ENCODE data around the gene SPECC1. TPM values are rescaled to one million over a fixed set of nuclear protein-coding genes. Genes with fewer than 3 reads are reported as not detected.

Gene SPECC1
- total and polyA plus RNA-seq, 3 donors from 2014 or later: 78.6 to 160 (median 148) TPM

- DNase-seq: no peak
- intact Hi-C loops (cut with DNase I; ENCODE audit: low total_unique reads): no loop called here
- Histone ChIP-seq H3K4me1 (no peaks in the 10 kb centered on the region), H3K27ac (no peak overlapping the region), H3K27me3 (no peaks in the 10 kb centered on the region), H3K9me3 (no peaks in the 10 kb centered on the region), H3K4me3 (no peak overlapping the region), H3K36me3 (ENCODE audit: low read depth, missing control alignments) (no peaks in the 10 kb centered on the region)
- TF ChIP-seq CTCF (IDR thresholded peaks at IDR 0.05): no peak
- no peak for TF ChIP-seq POLR2A (IDR thresholded peaks at IDR 0.05)
- 87 to 96% methylated on average over 1 of the region's 1 CpG for WGBS, 2 donors
Measured at GRCh38 chr17:20244671-20245070, 235.5 kb downstream of the SPECC1 start.

DNA sequence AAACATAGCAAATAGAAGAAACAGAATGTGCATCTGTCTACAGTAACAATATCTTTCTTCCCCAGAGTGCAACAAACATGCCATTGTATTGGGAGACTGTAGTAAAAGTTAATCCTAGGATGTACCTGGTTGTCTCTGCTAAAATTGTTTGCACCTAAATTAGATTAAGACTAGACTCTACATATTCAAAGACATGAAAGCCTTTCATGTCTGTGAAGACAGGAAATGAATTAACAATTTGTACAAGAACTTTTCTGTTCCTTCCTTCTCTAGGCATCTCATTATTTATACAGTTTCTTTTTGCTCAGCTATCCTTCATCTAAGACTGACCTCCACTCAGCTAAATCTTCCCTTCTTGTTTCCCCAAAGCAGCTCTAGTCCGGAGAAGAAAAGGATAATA is 237.5 kb downstream of the SPECC1 start:
- H3K9me3 ChIP-seq: no peaks in the 10 kb centered on the region
- intact Hi-C loops (cut with DNase I; ENCODE audit: low total_unique reads): no loop called here
- no peak overlapping the region for H3K27ac ChIP-seq
- no peak for TF ChIP-seq CTCF (IDR thresholded peaks at IDR 0.05)
- no peak for TF ChIP-seq POLR2A (IDR thresholded peaks at IDR 0.05)
- no peaks in the 10 kb centered on the region for H3K4me1 ChIP-seq
- WGBS, 2 donors: 96 to 97% methylated on average over 1 of the region's 1 CpG
- no peak overlapping the region for H3K4me3 ChIP-seq
- no peak for DNase-seq
- H3K27me3 ChIP-seq: no peaks in the 10 kb centered on the region
- H3K36me3 ChIP-seq (ENCODE audit: low read depth, missing control alignments): no peaks in the 10 kb centered on the region

DNA sequence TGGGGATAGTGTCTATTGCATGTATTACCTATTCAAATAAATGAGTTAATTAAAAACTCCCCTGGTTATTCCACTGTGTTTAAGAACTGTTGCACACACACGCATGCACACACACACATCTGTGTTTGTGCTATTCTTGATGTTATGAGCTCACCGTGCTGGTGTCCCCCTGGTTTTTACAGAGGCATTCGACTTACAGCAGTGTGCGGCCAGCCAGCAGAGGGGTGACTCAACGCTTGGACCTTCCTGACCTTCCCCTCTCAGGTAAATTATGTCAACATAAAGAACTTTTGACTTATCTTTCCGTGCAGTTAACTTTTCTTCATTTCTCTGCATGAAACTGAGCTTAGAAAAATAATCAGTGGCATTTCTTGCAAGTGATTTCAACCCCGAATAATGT is 244.2 kb downstream of the SPECC1 start:
- H3K4me1 ChIP-seq: no peaks in the 10 kb centered on the region
- no peaks in the 10 kb centered on the region for H3K9me3 ChIP-seq
- H3K36me3 ChIP-seq (ENCODE audit: low read depth, missing control alignments): no peaks in the 10 kb centered on the region
- no peak overlapping the region for H3K27ac ChIP-seq
- 89 to 91% methylated on average over 7 of the region's 7 CpGs for WGBS, 2 donors
- DNase-seq: no peak
- intact Hi-C loops (cut with DNase I; ENCODE audit: low total_unique reads): no loop called here
- H3K27me3 ChIP-seq: no peaks in the 10 kb centered on the region
- no peak for TF ChIP-seq CTCF (IDR thresholded peaks at IDR 0.05)
- TF ChIP-seq POLR2A (IDR thresholded peaks at IDR 0.05): no peak
- H3K4me3 ChIP-seq: no peak overlapping the region

- no peaks in the 10 kb centered on the region for H3K9me3 ChIP-seq
- no peak for DNase-seq
- no peak overlapping the region for H3K4me3 ChIP-seq
- no peak overlapping the region for H3K27ac ChIP-seq
- intact Hi-C loops (cut with DNase I; ENCODE audit: low total_unique reads): no loop called here
- no peaks in the 10 kb centered on the region for H3K27me3 ChIP-seq
- no peaks in the 10 kb centered on the region for H3K4me1 ChIP-seq
- TF ChIP-seq POLR2A (IDR thresholded peaks at IDR 0.05) (no peak), CTCF (IDR thresholded peaks at IDR 0.05) (no peak)
- WGBS, 2 donors: 83 to 89% methylated on average over 2 of the region's 2 CpGs
- H3K36me3 ChIP-seq (ENCODE audit: low read depth, missing control alignments): no peaks in the 10 kb centered on the region
Measured at GRCh38 chr17:20254541-20254940, 245.4 kb downstream of the SPECC1 start.

DNA sequence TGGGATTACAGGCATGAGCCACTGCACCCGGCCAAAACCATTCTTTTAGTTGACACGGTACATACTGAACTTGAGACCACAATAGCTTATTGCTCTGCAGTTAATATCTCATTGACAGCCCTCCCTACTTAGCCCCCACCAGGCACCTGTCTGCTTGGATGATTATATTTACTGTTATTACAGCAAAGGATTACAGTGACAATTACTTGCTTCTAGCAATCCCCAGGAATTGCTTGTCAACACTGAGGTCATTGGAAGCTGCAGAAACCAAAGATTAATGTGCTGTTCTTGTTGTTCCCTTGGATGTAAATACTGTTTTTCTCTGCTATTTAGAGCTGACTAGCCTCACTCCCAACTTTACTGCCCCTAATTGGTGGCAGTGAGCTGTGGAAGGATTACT is 247.0 kb downstream of the SPECC1 start:
- intact Hi-C loops (cut with DNase I; ENCODE audit: low total_unique reads): no loop called here
- Histone ChIP-seq H3K27ac (no peak overlapping the region), H3K4me1 (no peaks in the 10 kb centered on the region), H3K27me3 (no peaks in the 10 kb centered on the region), H3K9me3 (no peaks in the 10 kb centered on the region), H3K36me3 (ENCODE audit: low read depth, missing control alignments) (no peaks in the 10 kb centered on the region), H3K4me3 (no peak overlapping the region)
- 75 to 98% methylated on average over 1 to 2 of the region's 2 CpGs for WGBS, 2 donors
- DNase-seq: no peak
- TF ChIP-seq CTCF (IDR thresholded peaks at IDR 0.05) (no peak), POLR2A (IDR thresholded peaks at IDR 0.05) (no peak)
